ENCODE data around the gene TXNDC5. TPM values are rescaled to one million over a fixed set of nuclear protein-coding genes. Genes with fewer than 3 reads are reported as not detected.

Gene TXNDC5
- total and polyA plus RNA-seq, 2 donors (not counting 3 experiments of a cell fraction or from before 2014, with no cell fraction given) = 1,665 to 2,629 TPM

DNA sequence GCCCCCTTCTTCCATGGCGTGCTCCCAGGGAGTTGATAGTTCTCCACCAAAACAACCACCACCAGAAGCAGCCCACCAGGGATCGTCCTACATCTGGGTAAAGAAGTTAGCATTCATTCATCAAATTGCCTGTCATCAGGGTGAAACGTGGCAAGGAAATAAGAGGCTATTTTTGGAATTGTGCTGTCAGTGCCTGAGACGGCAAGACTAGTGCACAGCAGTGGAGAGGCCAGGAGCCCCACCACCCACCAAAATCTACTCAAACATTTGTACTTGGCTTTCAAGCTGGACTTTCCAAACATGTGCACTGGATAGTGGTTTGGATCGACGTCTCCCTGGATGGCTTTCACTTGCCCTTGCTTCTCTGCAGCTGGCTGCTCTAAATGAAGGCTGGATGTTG is 44.8 kb downstream of the TXNDC5 start:
- TF ChIP-seq MYC (IDR thresholded peaks at IDR 0.05; ENCODE audit: low read depth, low read length) = no peak
- peak; percentile 55 for TF ChIP-seq POLR2AphosphoS5 (IDR thresholded peaks at IDR 0.05; ENCODE audit: insufficient read depth, low read depth, low read length)
- Histone ChIP-seq H3K27me3 (ENCODE audit: control insufficient read depth in 2 of 2, insufficient read depth in 2 of 2, low read length in 2 of 2) (no peaks in the 10 kb centered on the region), H3K79me2 (ENCODE audit: control insufficient read depth, insufficient read depth, low read length) (peaks cover 86% of the 10 kb centered on the region), H2AFZ (ENCODE audit: low read depth, low read length) (no peak overlapping the region), H3K36me3 (ENCODE audit: control insufficient read depth in 2 of 2, extremely low read depth in 1 of 2, insufficient read depth in 2 of 2, low read length in 2 of 2) (peaks cover 72 to 82% of the 10 kb centered on the region in 2 experiments), H3K4me1 (ENCODE audit: control insufficient read depth, extremely low read depth, insufficient read depth, low read length) (no peaks in the 10 kb centered on the region), H3K9me1 (replicated peaks; ENCODE audit: control insufficient read depth, extremely low read depth, insufficient read depth, low read length) (no peaks in the 10 kb centered on the region), H3K27ac (ENCODE audit: insufficient read depth, low read depth, low read length) (no peak overlapping the region), H3K9ac (replicated peaks; ENCODE audit: extremely low read depth, insufficient read depth, low read length) (no peak overlapping the region), H3K4me3 (replicated peaks in 1 of 3; ENCODE audit: insufficient read depth in 1 of 3, low read depth in 1 of 3, low read length in 3 of 3) (no peak overlapping the region), H3K9me3 (replicated peaks; ENCODE audit: control insufficient read depth, insufficient read depth, low read length) (no peaks in the 10 kb centered on the region), H3K4me2 (ENCODE audit: insufficient read depth, low read length) (no peak overlapping the region), H4K20me1 (replicated peaks; ENCODE audit: control insufficient read depth, extremely low read depth, insufficient read depth, low read length) (peaks cover 14% of the 10 kb centered on the region)
- no TSS peak for BruUV-seq (replicated peaks)
- POLR2A ChIA-PET = no interaction called here
- no peak for DNase-seq (ENCODE audit: low read depth, low spot score)
- FAIRE-seq = no peak
- intact Hi-C loops (cut with micrococcal nuclease) (no loop called here), dilution Hi-C loops (cut with MboI; ENCODE audit: extremely low pct_ligation_motif_present, low sequenced_read_pairs) (no loop called here)
- CTCF ChIA-PET = no interaction called here

DNA sequence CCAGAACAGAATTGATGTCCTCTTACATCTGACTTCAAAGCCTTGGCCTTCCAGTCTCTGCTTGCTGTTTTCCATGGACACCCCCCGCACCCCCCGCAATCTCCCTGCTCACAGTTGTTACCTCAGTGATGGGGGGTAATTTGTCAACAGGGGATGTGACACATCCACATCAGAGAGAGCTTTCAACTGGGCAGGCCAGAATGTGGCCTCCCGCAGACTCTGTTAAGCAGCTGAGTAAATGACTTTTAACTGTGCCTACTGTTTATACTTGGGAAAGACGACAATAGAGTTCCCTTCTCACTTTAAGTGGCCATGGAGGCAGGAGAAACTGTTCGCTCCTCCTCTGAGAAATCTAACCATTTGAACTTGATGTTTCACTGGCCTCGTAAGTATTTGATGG is 51.0 kb downstream of the TXNDC5 start:
- Histone ChIP-seq H3K79me2 (ENCODE audit: control insufficient read depth, insufficient read depth, low read length) (peaks cover 90% of the 10 kb centered on the region), H3K4me3 (replicated peaks in 1 of 3; ENCODE audit: insufficient read depth in 1 of 3, low read depth in 1 of 3, low read length in 3 of 3) (no peak overlapping the region), H3K27me3 (ENCODE audit: control insufficient read depth in 2 of 2, insufficient read depth in 2 of 2, low read length in 2 of 2) (no peaks in the 10 kb centered on the region), H2AFZ (ENCODE audit: low read depth, low read length) (no peak overlapping the region), H3K9me3 (replicated peaks; ENCODE audit: control insufficient read depth, insufficient read depth, low read length) (no peaks in the 10 kb centered on the region), H3K9ac (replicated peaks; ENCODE audit: extremely low read depth, insufficient read depth, low read length) (no peak overlapping the region), H3K4me1 (ENCODE audit: control insufficient read depth, extremely low read depth, insufficient read depth, low read length) (no peaks in the 10 kb centered on the region), H3K36me3 (ENCODE audit: control insufficient read depth in 2 of 2, extremely low read depth in 1 of 2, insufficient read depth in 2 of 2, low read length in 2 of 2) (peaks cover 46 to 48% of the 10 kb centered on the region in 2 experiments), H4K20me1 (replicated peaks; ENCODE audit: control insufficient read depth, extremely low read depth, insufficient read depth, low read length) (peaks cover 11% of the 10 kb centered on the region), H3K27ac (ENCODE audit: insufficient read depth, low read depth, low read length) (no peak overlapping the region), H3K4me2 (ENCODE audit: insufficient read depth, low read length) (no peak overlapping the region), H3K9me1 (replicated peaks; ENCODE audit: control insufficient read depth, extremely low read depth, insufficient read depth, low read length) (no peaks in the 10 kb centered on the region)
- intact Hi-C loops (cut with micrococcal nuclease) = no loop called here
- no TSS peak for BruUV-seq (replicated peaks)
- DNase-seq (ENCODE audit: low read depth, low spot score) (no peak), FAIRE-seq (no peak)
- ChIA-PET POLR2A (no interaction called here), CTCF (no interaction called here)
- TF ChIP-seq, protein P1, sequence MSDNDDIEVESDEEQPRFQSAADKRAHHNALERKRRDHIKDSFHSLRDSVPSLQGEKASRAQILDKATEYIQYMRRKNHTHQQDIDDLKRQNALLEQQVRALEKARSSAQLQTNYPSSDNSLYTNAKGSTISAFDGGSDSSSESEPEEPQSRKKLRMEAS (IDR thresholded peaks at IDR 0.05; ENCODE audit: insufficient read depth, insufficient read length) = no peak
- peak; percentile 2 for TF ChIP-seq POLR2A (IDR thresholded peaks at IDR 0.05; ENCODE audit: low read depth, low read length)
- TF ChIP-seq POLR2AphosphoS5 (IDR thresholded peaks at IDR 0.05; ENCODE audit: insufficient read depth, low read depth, low read length) = no peak
- no peak for TF ChIP-seq JUN (IDR thresholded peaks at IDR 0.05; ENCODE audit: borderline replicate concordance, insufficient read depth, insufficient read length, low read depth)
- TF ChIP-seq, protein P2, sequence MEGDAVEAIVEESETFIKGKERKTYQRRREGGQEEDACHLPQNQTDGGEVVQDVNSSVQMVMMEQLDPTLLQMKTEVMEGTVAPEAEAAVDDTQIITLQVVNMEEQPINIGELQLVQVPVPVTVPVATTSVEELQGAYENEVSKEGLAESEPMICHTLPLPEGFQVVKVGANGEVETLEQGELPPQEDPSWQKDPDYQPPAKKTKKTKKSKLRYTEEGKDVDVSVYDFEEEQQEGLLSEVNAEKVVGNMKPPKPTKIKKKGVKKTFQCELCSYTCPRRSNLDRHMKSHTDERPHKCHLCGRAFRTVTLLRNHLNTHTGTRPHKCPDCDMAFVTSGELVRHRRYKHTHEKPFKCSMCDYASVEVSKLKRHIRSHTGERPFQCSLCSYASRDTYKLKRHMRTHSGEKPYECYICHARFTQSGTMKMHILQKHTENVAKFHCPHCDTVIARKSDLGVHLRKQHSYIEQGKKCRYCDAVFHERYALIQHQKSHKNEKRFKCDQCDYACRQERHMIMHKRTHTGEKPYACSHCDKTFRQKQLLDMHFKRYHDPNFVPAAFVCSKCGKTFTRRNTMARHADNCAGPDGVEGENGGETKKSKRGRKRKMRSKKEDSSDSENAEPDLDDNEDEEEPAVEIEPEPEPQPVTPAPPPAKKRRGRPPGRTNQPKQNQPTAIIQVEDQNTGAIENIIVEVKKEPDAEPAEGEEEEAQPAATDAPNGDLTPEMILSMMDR (IDR thresholded peaks at IDR 0.05; ENCODE audit: extremely low read depth in 1 of 2, insufficient read depth in 1 of 2, low read depth in 1 of 2, low read length in 2 of 2) = no peak
- dilution Hi-C loops (cut with MboI; ENCODE audit: extremely low pct_ligation_motif_present, low sequenced_read_pairs) = no loop called here

Measured in endothelial cell of umbilical vein (primary cell).